HG02610 (cell line): ENCODE measurements around the gene TBCB.
"Not testable (repeated sequence)": the region's sequence is repeated elsewhere in the genome, so short reads cannot be mapped to it uniquely, and the experiment has no call there.

ENCODE experiments used
- ATAC-seq: cut with Tn5 transposase; IDR thresholded peaks from one replicate; pipeline ENCODE4 v1.9.1; 2021; ENCODE audit warnings: mild to moderate bottlenecking, moderate library complexity; ENCODE audit not compliant: unreplicated experiment

The TBCB gene, protein sequence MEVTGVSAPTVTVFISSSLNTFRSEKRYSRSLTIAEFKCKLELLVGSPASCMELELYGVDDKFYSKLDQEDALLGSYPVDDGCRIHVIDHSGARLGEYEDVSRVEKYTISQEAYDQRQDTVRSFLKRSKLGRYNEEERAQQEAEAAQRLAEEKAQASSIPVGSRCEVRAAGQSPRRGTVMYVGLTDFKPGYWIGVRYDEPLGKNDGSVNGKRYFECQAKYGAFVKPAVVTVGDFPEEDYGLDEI

DNA sequence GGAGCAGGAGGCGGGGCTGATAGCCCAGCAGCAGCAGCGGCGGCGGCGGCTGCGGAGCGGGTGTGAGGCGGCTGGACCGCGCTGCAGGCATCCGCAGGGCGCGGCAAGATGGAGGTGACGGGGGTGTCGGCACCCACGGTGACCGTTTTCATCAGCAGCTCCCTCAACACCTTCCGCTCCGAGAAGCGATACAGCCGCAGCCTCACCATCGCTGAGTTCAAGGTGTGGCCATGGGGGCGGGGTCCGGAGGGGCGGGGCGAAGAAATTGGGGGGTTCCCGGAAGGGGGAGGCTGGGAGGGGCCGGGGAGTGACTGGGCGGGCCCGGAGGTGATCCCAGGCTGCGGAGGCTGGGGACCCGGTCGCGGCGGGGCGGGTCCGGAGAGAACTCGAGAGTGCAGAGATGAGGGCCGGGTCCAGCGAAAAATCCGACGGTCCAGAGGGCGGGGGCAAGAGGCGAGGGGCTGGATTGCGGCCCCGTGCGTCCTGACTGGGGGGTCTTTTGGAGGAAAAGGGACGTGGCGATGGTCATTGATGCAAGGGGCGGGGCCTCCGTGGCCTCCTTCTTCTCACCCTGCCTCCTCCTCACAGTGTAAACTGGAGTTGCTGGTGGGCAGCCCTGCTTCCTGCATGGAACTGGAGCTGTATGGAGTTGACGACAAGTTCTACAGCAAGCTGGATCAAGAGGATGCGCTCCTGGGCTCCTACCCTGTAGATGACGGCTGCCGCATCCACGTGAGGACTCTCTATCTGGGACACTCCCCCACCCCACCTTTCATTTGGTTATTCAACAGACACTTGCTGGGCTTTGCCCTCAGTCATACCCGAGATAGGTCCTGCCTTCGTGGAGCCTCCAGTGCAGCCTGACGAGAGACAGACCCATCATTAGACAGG is at the start of gene TBCB:
Gene TBCB (plus strand): TSS at position 16 of the 891 bp plus-strand sequence. CDS start 93 bp downstream, at position 109.
- ATAC-seq = no peak

- ATAC-seq = no peak
These were observed 47.6 kb upstream of the TBCB start for GRCh38 chr19:36067681-36068080.

- not testable (repeated sequence) for ATAC-seq
These were observed 46.3 kb upstream of the TBCB start for GRCh38 chr19:36068810-36069499.

DNA sequence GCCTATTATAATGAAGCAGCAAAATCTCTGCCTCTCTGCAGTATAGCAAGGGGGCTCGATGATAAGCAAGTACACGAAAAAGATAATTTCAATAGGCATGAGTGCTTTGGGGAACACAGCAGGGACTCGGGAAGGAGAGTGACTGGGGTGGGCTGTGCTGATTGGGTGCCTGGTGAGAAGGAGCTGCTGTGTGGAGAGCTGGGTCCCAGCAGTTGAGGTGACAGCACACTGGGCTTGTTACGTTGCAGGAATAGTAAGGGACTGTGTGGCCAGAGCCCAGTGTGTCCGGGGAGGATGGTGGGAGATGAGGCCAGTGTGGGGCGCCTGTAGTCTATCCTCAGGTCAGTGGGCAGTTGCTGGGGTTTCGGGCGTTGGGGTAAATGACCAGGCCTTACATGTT is 43.2 kb upstream of the TBCB start:
- no peak for ATAC-seq

DNA sequence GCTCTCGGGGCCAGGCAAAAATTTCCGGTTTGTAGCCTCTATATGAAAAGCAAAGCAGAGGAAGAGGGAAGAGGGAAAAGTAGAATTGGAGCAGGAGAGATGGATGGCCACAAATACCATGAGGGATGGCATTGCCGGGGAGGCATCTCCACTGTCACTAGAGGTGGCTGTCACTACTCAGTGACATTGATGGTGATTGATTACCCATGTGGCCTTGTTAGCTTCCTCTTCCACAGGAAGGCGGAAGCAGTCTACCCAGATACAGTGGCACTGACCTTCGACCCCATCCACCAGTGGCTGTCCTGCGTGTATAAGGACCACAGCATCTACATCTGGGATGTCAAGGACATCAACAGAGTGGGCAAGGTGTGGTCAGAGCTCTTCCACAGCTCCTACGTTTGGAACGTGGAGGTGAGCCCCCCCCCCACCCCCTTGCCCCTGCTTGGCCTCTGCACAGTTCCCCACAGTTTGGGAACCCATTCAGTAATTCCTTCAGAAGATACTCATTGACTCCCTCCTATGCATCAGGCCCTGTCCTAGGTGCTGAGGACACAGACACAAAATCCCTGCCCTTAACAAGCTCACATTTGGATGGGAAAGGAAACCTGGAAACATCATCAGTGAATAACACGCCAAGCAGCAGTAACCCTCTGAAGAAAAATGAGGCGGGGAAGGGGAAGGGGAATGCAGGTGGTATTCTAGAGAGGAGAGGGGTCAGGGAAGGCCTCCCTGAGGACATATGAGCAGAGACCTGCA is 42.0 kb upstream of the TBCB start:
- ATAC-seq = no peak

GRCh38 chr19:36079389-36079945 is 35.8 kb upstream of the TBCB start:
- ATAC-seq = no peak

GRCh38 chr19:36081385-36081784 is 33.9 kb upstream of the TBCB start:
- ATAC-seq = no peak

GRCh38 chr19:36081894-36082293 is 33.4 kb upstream of the TBCB start:
- no peak for ATAC-seq

DNA sequence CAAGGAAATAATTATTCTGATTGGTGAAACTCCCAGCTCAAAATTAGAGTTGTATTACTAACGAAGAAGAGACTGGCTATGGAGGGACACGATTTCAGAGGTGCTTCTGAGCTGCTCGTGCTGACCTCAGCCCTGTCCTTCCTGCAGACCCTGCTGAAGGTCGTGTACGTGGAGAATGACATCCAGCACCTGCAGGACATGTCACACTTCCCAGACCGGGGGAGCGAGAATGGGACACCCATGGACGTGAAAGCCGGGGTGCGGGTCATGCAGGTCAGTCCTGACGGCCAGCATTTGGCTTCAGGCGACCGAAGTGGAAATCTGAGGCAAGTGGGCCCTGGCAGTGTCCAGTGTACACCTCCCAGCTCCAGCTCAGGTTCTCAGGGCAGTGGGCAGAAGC is 32.4 kb upstream of the TBCB start:
- ATAC-seq = no peak

GRCh38 chr19:36084231-36085009 is 30.8 kb upstream of the TBCB start:
- no peak for ATAC-seq

GRCh38 chr19:36086326-36086725 is 28.9 kb upstream of the TBCB start:
- no peak for ATAC-seq

DNA sequence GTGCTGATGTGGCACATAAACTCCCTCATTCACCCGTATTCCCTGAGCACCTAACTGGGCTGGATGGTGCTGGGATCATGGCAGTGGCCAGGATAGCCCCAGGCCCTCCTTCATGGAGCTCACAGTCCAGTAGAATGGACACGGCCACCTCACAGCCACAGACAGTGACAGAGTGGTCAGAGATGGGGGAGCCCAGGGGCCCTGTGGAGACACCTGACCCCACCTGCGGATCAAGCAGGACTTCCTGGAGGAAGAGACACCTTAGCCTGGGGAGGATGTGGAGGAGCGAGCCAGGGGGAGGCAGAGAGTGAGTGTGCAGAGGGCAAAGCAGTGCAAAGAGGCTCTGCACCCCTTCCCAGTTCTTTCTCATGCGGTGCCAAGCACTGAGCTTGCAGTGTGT is 25.4 kb upstream of the TBCB start:
- no peak for ATAC-seq

- no peak for ATAC-seq
These were observed 24.2 kb upstream of the TBCB start for GRCh38 chr19:36090910-36091695.

GRCh38 chr19:36092566-36092965 is 22.7 kb upstream of the TBCB start:
- ATAC-seq = no peak

GRCh38 chr19:36093146-36093662 is 22.1 kb upstream of the TBCB start:
- no peak for ATAC-seq

DNA sequence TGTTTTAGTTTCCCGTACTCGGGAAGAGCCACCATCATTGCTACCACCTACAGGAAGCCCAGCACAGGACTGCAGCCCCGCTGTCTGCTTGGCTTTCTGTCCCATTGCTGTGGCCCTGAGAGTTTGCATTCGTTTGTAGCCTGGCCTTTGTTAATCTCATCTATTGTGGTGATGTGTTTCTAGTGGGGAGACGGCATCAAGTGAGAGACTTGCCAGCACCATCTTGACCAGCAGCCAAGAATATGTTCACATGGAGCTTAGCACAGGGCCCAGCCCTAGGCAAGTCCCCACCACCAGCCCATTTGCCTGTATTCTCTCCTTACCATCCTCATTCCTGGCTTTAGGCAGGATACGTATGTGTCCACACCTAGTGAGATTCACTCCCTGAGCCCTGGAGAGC is 21.6 kb upstream of the TBCB start:
- ATAC-seq = no peak

GRCh38 chr19:36097036-36097435 is 18.2 kb upstream of the TBCB start:
- no peak for ATAC-seq

GRCh38 chr19:36099166-36099785 is 16.0 kb upstream of the TBCB start:
- ATAC-seq = no peak
